Ishikawa (cell line): Measurements from ENCODE around the gene LRRC70.

Experiments used
- CEBPB ChIP-seq: IDR thresholded peaks from 2 replicates; pipeline ENCODE4 v1.6.1; 2012
- CREB1 ChIP-seq: IDR thresholded peaks from 2 replicates; pipeline ENCODE4 v1.6.1; 2012; ENCODE audit warnings: low read depth
- EGR1 ChIP-seq: IDR thresholded peaks from 2 replicates; pipeline ENCODE4 v1.6.1; 2012
- EP300 ChIP-seq: IDR thresholded peaks from 2 replicates; pipeline ENCODE4 v1.6.1; 2012; ENCODE audit warnings: borderline replicate concordance
- FOXM1 ChIP-seq: IDR thresholded peaks from 2 replicates; pipeline ENCODE4 v1.6.1; 2012; ENCODE audit warnings: low read depth, borderline replicate concordance
- MAX ChIP-seq: IDR thresholded peaks from 2 replicates; pipeline ENCODE4 v1.6.1; 2012
- NFIC ChIP-seq: IDR thresholded peaks from 2 replicates; pipeline ENCODE4 v1.6.1; 2012
- RAD21 ChIP-seq: IDR thresholded peaks from 2 replicates; pipeline ENCODE4 v1.6.1; 2012; ENCODE audit warnings: low read depth
- TAF1 ChIP-seq: IDR thresholded peaks from 2 replicates; pipeline ENCODE4 v1.6.1; 2012; ENCODE audit warnings: low read depth, mild to moderate bottlenecking
- TCF12 ChIP-seq: IDR thresholded peaks from 2 replicates; pipeline ENCODE4 v1.6.1; 2012; ENCODE audit warnings: low read depth
- TEAD4 ChIP-seq: IDR thresholded peaks from 2 replicates; pipeline ENCODE4 v1.6.1; 2012
- YY1 ChIP-seq: IDR thresholded peaks from 2 replicates; pipeline ENCODE4 v1.6.1; 2012; ENCODE audit warnings: low read depth
- ZBTB7A ChIP-seq: IDR thresholded peaks from 2 replicates; pipeline ENCODE4 v1.6.1; 2012; ENCODE audit warnings: low read depth
- TF ChIP-seq, protein P1 (sequence below): IDR thresholded peaks from 2 replicates; pipeline ENCODE4 v1.6.1; 2012; ENCODE audit warnings: low read depth, mild to moderate bottlenecking
- TF ChIP-seq, protein P2 (sequence below): IDR thresholded peaks from 2 replicates; pipeline ENCODE4 v1.6.1; 2012

LRRC70 gene

GRCh38 chr5:62607615-62608014, 29.0 kb downstream of the LRRC70 start:
- no peak for TF ChIP-seq FOXM1
- TF ChIP-seq CREB1: no peak

DNA sequence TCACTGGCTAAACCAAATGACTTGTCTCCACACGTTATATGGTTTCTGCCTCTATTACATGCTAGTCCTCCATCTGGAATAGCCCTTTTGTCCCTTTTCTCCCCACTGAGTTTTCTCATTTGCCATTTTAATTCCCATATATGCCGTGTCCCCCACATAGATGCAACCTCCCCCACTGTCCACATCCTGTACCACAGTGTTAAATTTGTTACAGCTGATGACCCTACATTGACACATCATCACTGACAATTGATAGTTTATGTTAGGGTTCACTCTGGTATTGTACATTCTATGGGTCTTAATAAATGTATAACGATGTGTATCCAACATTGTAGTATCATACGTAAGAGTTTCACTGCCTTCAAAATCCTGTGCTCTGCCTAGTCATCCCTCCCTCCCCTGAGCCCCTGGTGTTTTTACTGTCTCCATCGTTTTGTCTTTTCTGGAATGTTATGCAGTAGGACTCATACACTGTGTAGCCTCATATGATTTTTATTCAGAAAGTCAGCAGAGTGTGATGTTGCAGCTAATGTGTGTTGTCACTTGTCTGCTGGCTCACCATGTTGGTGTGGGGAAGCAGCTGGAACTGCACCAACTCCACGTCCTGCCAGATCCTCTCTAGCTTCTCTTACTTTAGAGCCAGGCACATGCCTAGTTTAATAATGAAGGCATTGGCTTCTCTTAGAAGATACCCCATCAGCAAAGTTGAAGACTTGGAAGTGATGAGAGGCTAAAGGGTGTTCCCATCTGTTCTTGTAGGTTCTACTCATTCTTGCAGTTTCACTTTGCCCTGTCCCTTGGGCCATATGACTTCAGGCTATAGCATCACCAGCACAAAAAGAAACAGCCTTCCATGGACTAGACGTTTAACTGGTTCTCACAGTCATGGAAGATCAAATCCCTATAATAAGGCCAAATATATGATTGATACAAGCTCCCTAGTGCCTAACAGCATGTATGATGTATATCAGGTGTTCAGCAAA, 30.2 kb downstream of the LRRC70 start:
- TF ChIP-seq, protein P1, sequence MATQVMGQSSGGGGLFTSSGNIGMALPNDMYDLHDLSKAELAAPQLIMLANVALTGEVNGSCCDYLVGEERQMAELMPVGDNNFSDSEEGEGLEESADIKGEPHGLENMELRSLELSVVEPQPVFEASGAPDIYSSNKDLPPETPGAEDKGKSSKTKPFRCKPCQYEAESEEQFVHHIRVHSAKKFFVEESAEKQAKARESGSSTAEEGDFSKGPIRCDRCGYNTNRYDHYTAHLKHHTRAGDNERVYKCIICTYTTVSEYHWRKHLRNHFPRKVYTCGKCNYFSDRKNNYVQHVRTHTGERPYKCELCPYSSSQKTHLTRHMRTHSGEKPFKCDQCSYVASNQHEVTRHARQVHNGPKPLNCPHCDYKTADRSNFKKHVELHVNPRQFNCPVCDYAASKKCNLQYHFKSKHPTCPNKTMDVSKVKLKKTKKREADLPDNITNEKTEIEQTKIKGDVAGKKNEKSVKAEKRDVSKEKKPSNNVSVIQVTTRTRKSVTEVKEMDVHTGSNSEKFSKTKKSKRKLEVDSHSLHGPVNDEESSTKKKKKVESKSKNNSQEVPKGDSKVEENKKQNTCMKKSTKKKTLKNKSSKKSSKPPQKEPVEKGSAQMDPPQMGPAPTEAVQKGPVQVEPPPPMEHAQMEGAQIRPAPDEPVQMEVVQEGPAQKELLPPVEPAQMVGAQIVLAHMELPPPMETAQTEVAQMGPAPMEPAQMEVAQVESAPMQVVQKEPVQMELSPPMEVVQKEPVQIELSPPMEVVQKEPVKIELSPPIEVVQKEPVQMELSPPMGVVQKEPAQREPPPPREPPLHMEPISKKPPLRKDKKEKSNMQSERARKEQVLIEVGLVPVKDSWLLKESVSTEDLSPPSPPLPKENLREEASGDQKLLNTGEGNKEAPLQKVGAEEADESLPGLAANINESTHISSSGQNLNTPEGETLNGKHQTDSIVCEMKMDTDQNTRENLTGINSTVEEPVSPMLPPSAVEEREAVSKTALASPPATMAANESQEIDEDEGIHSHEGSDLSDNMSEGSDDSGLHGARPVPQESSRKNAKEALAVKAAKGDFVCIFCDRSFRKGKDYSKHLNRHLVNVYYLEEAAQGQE: no peak
- TF ChIP-seq CREB1: no peak
- TF ChIP-seq, protein P2, sequence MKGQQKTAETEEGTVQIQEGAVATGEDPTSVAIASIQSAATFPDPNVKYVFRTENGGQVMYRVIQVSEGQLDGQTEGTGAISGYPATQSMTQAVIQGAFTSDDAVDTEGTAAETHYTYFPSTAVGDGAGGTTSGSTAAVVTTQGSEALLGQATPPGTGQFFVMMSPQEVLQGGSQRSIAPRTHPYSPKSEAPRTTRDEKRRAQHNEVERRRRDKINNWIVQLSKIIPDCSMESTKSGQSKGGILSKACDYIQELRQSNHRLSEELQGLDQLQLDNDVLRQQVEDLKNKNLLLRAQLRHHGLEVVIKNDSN: no peak
- no peak for TF ChIP-seq EGR1
- no peak for TF ChIP-seq ZBTB7A

DNA sequence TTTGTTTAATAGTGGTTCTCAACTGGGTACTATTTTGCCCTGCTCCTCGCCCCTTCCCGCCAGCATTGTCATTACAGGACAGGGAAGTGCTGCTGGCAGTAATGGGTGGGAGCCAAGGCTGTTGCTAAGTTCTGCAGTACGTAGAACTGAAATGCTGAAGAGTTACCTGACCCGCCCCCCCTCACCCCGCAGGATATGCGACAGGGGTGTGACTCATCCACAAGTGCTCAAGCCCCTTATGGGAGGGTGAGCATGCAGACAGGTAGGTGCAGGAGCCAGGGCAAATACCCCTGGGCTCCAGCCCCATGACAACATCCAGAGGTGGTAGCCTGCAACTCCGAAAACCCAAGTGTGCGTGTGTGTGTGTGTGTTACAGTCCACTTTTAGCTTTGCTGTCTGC, 35.7 kb downstream of the LRRC70 start:
- TF ChIP-seq, protein P1: no peak
- TF ChIP-seq CREB1 (no peak), RAD21 (no peak), CEBPB (no peak), EP300 (no peak), YY1 (no peak), TCF12 (no peak), TEAD4 (no peak), FOXM1 (no peak), NFIC (no peak)

GRCh38 chr5:62616615-62617277, 38.1 kb downstream of the LRRC70 start:
- TF ChIP-seq RAD21: no peak
- TF ChIP-seq, protein P2: no peak
- TF ChIP-seq MAX: no peak
- TF ChIP-seq, protein P1: no peak
- no peak for TF ChIP-seq EP300
- no peak for TF ChIP-seq NFIC
- TF ChIP-seq CEBPB: no peak
- TF ChIP-seq CREB1: no peak
- TF ChIP-seq TAF1: no peak
- no peak for TF ChIP-seq TEAD4
- no peak for TF ChIP-seq FOXM1
- TF ChIP-seq EGR1: no peak
- no peak for TF ChIP-seq ZBTB7A
- no peak for TF ChIP-seq YY1
- no peak for TF ChIP-seq TCF12

- TF ChIP-seq EP300: no peak
- TF ChIP-seq, protein P2: no peak
- TF ChIP-seq FOXM1: no peak
- no peak for TF ChIP-seq RAD21
- TF ChIP-seq EGR1: no peak
- TF ChIP-seq TCF12: no peak
- no peak for TF ChIP-seq ZBTB7A
- TF ChIP-seq TAF1: no peak
- no peak for TF ChIP-seq NFIC
- TF ChIP-seq MAX: no peak
Measured at GRCh38 chr5:62617943-62618342, 39.3 kb downstream of the LRRC70 start.
